Anterior cingulate cortex (tissue), 58 donors: ENCODE data around the gene UVSSA.

Experiments
- DNase-seq, 58 donors: peaks; one replicate each; lab custom pipeline; 2025; lab: John Stamatoyannopoulos, UW

UVSSA gene

DNA sequence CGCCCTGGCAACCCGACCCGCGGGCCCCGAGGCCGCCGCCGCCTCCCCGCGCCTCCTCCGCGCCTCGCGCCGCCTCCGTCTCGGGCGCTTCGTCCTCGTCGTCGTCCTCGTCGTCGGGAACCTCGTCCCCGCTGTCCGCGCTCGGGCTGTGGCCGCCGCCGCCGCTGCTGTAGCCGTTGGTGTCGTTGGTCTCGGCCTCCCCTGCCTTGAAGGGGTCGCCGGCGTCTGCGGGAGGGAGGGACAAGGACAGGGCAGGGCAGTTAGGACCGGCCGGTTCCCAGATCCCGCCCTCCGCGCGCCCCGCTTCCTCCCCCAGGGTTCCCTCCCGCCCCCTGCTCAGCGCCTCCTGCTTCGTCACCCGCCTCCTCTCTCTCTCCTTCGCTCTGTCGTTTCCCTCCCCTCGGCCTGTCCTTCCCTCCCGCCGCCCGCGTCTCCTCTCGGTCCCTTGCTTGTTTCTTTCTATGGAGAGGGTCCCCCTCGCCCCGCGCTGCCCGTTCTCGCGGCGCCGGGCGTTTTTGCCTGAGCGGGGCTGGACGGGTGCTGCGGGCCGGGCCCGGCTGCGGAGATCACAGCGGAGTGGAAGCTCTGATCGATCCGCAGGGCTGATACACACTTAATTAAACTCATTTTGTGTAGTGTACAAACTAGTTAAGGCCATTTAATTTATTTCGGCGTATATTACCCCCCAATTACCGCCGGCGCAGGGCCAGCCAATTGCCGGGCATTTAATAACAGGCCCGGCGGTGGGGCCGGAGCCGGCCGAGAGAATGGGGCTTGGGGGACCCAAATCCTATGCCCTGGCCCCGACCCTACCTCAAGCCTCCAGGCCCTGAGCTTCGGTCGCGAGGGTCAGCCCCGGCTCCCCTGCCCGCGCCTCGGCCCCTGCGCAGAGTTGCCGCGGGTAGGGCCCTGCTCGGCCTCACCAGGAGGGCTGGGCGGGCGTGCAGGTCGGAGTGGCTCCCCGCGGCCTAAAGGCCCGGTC is 56.9 kb downstream of the UVSSA start:
- DNase-seq: no peak

DNA sequence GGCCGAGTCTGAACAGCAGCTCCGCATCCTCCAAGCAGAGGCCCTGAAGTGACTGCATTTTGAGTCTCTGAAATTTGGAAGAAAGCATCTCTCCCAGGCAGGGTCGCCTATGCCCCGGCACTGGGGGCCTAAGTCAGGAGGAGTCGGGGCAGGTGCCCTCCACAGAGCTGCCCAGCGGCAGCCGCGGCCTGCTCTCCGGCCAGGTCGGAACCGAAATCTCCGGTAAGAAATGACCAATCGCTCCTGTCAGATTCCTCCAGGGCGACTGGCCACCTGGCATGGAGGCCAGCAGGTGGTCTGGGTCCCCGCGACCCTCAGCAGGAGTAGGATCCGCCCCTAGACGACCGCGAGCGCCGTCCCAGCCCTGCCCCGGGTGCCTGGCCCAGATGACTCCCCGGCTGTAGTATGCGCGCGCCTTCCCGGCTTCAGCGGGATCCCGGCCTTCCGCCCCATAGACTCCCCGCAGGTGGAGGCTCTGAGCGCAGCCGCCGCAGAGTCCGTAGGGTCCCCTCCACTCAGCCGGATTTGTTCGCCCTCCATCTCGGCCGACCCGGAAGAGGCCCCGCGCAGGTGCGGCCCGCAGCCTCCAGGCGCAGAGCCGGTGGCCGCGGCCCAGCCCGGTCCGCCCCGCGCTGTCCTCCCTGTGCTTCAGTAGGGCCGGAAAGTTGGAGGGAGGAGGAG is 57.7 kb downstream of the UVSSA start:
- DNase-seq: no peak

DNA sequence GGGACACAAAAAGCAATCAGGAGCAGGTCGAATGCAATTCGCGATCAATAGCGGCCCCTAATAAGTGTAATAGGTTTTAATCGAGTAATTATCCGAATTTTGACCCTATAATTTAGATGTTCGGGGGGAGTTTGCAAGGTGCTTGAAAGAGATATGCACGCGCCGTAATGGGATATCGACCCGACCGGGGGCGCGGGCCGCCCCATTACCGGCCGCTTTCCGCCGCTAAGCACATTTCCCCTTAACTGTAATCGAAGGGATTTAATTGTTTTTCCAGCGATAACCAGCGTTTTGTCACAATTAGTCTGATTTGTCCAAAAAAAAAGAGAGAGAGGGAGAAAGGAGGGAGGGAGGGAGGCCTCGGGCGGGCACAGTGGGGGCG is 58.2 kb downstream of the UVSSA start:
- DNase-seq: no peak

DNA sequence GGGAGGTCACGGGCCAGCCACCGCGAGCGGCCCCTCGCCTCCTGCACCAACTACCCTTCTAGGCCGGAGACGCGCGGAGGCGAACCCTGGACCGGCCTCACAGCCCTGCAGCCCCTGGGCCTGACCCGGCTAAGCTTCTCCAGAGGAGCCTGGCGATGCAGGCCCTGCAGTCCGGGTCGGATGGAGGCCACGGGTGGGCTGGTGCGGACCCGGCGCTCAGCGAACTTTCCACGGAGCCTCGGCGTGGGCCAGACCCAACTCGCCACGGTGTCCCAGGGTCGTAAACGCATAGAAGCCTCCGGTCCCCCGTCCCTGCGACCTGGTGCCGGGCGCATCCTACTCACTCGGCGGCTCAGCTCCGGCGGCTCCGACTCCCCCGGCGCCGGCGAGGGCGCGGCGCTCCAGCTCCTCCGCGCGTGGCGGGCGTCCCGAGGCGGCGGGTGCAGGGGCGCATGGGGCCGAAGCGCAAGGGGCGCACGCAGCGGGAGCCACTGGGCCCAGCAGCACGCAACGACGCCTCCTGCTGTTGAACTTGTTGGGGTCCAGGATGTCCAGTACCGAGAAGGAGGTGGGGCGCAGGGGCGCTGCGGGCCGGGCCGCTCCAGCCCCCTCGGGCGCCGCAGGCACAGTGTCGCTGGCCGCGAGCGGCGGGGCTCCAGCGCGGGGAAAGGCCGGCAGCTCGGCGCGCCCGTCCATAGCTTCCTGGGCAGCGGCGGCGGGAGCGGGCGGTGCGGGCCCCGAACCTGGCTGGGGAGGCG is 58.8 kb downstream of the UVSSA start:
- no peak for DNase-seq

DNA sequence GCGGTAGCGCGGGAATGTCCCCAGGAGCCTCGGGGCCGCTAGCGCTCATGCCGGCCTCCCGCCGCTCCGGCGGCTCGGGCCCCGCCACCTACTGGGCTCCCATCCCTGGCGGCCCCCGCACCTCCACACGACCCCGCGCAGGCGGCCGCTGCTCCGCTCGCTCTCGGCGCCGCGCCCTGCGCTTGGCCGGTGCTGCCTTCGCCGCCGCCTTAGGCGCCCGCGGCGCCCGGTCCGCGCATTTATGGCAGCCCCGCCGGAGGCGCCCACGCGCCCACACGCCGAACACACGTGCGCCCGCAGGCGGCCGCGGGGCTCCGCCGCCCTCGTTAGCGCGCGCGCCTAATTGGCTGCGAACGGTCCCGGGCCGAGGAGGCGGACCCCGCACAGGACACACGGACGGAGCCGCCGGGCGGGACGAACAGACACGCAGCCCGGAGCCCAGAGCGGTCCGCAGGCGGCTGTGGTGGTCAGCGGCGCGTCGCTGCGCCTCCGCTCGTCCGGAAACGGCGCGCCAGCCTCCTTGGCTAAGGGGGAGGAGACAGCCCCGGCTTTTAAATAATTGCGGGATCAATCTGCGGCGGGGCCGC is 59.5 kb downstream of the UVSSA start, which contains the start of gene NKX1-1:
Gene NKX1-1 (minus strand): TSS at position 49 of the 587 bp plus-strand sequence. CDS start 0 bp downstream, at position 49.
- DNase-seq: no peak

DNA sequence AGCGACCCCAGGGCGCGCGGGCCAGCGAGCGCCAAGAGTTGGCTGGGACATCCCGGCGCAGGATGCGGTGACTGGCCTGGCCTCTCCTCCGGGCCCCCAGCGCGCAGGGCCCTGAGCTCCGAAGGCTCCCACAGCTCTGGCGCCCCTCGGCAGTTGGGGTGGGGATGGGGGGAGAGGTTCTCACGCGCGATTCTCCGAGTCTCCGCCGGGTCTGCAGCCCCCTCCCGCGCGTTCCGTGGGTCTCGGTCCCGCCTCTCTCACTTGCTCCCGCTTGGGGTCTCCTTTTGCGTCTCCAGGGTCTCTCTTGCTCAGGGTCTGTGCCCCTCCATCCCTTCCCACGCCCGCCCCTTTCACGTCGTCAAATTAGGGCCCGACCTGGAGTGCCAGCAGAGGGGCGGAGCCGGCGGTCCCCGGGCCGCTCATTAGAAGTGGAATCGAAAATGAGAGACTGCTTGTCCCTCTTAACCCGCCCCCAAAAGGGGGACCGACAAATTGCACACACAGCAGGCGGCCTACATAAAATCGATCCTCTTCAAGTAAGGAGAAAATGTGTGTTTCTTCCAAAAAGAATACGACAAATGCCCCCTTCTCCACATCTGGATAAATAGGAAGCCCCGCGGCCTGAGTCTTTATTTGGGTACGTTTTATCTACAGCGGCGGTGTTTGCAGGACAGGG is 60.1 kb downstream of the UVSSA start:
- no peak for DNase-seq

DNA sequence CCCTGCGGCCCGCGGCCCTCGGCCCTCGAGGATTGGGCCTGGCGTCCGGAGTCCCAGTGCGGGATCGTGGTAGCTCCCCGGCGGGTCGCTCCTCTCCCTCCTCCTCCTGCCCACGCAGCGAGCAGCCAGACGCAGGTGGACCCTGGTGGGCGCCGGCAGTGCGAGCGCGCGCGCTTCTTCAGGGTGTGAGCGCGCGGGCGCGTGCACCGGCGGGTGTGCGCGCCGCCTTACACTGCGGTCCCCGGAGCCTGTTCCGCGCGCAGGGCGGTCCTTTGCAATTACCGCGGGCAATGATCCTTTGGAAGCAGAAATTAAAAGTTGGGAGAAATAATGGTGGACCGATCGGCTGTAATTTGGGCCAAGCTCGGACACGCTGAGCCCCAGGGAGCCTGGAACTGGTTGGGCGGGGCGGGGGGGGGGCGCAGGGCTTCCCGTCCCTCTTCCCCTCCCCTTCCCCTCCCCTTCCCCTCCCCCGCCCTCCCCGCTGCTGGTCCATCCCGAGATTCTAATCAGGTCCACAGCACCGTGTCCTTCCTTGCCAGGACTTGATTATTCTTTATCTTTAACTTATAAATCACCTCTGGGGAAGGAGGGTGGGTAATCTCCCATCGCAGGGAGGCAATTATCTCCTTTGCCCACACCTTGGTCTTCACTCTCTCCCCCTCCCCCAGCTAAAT is 60.8 kb downstream of the UVSSA start:
- no peak for DNase-seq

DNA sequence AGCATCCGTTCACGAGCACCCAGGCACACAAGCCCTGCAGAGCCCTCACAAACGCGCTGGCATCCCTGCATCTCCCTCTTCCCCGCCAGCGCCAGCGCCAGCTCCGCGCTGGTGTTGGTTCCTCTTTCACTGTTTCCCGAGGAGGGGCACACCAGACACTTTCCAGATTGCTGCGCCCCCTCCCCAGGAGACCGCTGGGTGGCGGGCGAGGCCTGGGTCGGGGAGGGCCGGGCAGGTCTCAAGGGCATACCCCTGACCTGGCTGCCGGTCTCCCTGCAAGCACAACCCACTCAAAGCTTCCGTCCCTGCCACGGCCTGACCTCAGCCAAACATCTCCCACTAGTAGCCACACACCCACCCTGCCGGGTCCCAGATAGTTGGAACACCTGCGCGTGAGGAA is 61.4 kb downstream of the UVSSA start:
- DNase-seq: no peak

DNA sequence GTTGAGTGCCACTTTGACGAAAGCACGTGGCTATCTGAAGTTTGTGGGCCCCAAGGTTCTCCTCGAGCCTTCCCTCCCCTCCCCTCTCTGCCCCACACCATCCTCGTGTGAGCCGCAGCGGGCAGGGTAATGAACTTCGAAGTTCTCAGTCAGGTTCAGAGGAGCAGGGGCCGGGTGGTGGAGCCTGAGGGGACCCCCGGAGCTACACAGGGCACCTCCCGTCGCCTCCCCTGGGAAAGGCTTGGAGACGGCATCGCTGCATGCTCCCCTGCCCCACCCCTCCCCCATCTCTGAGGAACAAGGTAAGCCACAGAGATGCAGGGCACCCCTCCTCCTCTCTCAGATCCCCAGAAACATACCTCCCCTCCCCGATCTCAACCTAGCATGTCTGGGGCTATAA is 62.1 kb downstream of the UVSSA start:
- DNase-seq: no peak

DNA sequence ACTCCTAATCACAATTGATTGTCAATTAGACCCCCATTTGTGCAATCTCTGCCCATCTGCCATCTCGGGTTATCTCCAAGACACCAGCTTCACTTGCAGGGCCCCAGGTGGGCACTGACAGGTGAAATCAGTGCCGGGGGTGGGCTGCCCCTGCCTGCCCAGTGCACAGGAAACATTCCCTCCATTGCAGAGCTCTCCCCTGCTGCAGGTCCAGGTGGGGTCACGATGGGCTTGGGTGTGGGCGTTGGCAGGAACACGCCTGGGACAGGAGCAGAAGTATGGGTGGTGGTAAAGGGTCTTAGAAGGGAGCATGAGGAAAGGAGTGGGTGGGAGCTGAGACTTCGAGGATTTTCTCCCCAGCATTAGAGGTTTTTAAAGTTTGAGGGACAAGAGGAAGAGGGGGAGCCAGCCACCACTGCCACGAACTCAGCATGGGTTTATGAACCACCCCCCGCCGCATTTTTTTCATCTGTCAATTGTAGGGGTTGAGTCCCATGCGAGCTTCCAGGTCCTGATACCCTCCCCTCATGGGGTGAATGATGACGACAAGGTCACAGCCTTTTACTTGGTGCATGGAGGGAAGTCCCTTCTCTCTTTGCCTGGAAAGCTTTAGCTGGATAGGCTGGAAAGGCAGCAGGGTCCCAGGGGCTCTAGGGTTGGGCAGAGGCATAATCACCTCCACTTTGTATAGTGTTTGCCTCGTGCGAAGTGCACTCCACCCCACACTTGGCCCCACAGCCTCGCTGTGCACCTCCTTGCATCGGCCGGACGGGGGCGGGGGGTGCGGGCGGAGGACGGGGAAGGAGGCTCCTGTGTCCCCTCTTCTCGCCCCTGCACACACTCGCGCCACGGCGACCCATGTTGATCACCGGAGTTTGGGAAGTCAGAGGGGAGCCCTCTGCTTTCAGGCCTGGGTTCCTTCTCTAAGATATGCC is 62.8 kb downstream of the UVSSA start:
- no peak for DNase-seq

DNA sequence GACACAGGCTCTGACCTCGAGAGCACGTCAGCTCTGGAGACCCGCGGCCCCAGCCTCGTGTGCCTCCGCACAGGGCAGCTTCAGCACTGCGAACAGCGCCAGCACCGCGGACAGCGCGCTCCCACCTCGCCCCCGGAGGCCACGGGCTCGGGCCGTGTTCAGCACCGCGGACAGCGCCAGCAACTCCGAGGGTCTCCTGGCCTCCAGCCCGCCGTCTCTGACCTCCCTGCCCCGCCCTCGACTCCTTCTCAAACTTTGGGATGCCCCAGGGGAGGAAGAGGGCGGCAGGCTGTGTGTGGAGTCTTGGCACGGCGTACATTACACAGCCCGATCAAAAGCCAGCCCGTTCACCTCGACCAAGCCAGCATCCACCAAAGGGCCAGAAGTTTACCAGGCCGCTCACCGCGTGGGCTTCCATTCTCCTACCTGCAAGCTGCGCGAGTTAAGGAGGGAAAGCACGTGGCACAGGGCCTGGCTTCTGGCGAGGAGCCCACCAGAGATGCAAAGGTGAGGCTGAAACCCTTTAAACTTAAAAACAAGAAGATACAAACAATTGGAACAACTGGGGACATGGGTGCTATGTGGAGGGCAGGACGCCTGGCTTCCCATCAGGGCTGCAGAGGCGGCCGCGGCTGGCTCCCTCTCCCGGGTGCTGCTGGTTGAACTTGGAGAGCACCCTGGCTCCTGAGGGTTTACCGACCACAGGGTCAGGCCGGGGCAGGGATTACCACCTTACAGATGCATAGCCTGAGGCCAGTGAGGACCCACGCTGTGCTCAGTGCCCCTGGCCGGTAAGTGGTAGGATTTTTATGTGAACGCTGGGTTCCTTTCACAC is 63.7 kb downstream of the UVSSA start:
- DNase-seq: peak in 6 of 58 donors; percentile 1 to 14 (median 8)

DNA sequence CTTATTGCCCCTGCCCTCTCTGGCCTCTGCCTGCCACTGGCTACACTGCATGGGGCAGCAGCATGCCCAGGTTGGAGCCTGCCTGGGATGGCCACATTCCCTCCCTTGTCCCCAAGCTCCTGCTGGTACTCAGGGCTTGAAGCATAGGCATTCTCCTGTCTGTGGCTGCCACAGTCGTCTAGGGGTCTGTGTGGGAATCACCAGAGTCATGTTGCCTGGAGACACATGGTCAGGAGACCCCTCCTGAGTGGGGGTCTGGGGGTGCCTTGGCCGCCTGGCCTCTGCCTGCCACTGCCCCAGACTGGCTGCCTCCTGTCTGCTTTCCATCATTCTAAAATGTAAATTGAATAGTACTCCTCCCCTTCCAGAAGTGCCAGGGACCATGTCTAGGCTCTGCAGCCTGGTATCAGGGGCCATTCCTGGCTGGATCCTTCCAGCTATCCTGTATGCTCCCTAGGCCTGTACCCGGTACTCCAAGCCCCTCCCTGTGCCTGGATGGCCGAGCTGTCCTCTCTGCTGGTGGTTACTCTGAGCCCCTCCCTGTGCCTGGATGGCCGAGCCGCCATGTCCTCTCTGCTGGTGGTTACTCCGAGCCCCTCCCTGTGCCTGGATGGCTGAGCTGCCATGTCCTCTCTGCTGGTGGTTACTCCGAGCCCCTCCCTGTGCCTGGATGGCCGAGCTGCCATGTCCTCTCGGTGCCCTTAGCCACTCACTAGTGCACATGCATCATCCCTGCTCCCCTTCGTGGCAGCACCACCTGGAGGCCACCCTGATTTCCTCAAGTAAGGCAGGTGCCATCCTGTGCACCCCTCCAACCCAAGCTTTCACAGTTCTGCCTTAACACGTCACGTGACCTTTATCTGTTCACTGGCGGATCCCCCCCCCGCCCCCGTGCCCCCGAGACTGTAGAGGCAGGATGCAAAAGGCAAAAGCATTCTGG is 64.7 kb downstream of the UVSSA start:
- no peak for DNase-seq

DNA sequence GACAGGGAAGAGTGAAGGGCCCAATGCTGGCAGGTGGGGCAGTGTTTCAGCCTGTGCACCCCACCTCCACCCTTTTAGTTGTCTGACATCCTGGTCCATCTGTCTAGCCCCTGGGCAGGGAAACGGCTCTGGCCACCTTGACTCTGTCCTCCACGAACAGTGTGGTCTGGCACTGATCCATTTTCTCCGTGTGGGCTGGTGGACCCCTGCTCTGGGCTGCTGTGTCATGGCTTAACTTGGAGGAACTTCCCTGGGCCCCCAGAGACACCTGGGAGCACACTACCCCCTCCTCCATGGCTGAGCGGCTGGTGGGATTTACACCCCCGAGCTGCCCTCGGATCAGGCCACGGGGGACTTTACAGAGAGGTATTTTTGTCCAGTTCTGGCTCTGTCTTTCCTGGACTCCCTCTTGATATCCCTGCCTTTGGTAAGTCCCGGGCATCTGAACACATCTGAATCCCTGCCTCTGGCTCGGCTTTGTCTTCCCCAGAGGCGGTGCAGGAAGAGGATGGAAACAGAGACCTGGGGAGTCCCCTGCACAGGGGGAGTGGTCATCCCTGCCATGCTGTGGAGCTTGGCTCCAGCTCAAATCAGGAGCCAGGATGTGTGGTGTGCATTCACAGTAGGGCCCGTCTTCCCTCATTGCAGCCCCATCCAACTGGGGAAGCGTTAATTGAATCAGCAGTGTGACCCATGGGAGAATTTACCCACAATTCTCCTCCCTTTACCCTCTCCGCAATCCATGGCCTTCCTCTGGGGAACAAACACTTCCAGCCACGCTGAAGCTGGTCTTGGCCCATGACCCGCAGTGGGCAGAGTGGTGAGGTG is 65.6 kb downstream of the UVSSA start:
- DNase-seq: no peak

DNA sequence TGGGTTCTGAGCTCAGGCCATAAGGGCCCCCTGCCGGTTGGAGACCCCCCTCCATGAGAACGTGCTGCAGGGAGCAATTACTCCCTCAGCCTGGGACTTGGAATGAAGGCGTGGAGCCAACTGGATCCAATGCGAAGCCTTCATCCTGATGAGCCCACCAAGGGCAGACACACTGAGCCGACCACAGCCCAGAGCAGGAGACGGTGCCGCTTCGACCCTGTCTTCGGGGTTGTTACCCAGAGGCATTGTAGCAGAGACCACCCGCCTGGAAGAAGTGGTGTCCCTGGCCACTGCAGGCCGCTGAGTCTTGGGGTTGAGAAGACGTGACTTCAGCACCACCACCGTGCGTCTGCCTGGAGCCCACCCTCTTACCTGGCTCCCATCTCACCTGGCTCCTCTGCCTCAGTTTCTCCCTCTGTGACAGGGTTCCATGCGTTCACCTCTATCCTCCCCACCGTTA is 66.2 kb downstream of the UVSSA start:
- no peak for DNase-seq
